ENCODE results near the gene WNT3.
"Not testable (repeated sequence)": the region's sequence is repeated elsewhere in the genome, so short reads cannot be mapped to it uniquely, and the experiment has no call there.

DNA sequence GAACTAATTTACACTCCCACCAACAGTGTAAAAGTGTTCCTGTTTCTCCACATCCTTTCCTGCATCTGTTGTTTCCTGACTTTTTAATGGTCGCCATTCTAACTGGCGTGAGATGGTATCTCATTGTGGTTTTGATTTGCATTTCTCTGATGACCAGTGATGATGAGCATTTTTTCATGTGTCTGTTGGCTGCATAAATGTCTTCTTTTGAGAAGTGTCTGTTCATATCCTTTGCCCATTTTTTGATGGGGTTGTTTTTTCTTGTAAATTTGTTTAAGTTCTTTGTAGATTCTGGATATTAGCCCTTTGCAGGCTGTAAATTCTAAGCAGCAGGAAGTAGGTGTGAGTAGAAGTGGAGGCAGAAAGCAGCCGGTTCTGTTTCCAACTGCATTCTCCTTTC lies 22.1 kb upstream of the WNT3 start:
- TF ChIP-seq, protein P1, sequence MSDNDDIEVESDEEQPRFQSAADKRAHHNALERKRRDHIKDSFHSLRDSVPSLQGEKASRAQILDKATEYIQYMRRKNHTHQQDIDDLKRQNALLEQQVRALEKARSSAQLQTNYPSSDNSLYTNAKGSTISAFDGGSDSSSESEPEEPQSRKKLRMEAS (IDR thresholded peaks at IDR 0.05) = not testable (repeated sequence)
- TF ChIP-seq, protein P2, sequence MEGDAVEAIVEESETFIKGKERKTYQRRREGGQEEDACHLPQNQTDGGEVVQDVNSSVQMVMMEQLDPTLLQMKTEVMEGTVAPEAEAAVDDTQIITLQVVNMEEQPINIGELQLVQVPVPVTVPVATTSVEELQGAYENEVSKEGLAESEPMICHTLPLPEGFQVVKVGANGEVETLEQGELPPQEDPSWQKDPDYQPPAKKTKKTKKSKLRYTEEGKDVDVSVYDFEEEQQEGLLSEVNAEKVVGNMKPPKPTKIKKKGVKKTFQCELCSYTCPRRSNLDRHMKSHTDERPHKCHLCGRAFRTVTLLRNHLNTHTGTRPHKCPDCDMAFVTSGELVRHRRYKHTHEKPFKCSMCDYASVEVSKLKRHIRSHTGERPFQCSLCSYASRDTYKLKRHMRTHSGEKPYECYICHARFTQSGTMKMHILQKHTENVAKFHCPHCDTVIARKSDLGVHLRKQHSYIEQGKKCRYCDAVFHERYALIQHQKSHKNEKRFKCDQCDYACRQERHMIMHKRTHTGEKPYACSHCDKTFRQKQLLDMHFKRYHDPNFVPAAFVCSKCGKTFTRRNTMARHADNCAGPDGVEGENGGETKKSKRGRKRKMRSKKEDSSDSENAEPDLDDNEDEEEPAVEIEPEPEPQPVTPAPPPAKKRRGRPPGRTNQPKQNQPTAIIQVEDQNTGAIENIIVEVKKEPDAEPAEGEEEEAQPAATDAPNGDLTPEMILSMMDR (IDR thresholded peaks at IDR 0.05 in 2 of 3, conservative IDR thresholded peaks at IDR 0.05 in 1 of 3; ENCODE audit: borderline replicate concordance in 1 of 3, insufficient read depth in 1 of 3, low read depth in 2 of 3, low read length in 2 of 3) = not testable (repeated sequence)
- not testable (repeated sequence) for TF ChIP-seq CEBPB (IDR thresholded peaks at IDR 0.05; ENCODE audit: low read depth); RAD21 (IDR thresholded peaks at IDR 0.05; ENCODE audit: low read depth); EZH2phosphoT487 (IDR thresholded peaks at IDR 0.05; ENCODE audit: borderline replicate concordance); POLR2AphosphoS5 (IDR thresholded peaks at IDR 0.05; ENCODE audit: low read depth, low read length); JUND (IDR thresholded peaks at IDR 0.05); EZH2 (IDR thresholded peaks at IDR 0.05); YY1 (IDR thresholded peaks at IDR 0.05; ENCODE audit: extremely low read depth, insufficient replicate concordance, low read depth, low read length); ELF1 (IDR thresholded peaks at IDR 0.05; ENCODE audit: borderline replicate concordance, low read depth)
- TF ChIP-seq, protein P3, sequence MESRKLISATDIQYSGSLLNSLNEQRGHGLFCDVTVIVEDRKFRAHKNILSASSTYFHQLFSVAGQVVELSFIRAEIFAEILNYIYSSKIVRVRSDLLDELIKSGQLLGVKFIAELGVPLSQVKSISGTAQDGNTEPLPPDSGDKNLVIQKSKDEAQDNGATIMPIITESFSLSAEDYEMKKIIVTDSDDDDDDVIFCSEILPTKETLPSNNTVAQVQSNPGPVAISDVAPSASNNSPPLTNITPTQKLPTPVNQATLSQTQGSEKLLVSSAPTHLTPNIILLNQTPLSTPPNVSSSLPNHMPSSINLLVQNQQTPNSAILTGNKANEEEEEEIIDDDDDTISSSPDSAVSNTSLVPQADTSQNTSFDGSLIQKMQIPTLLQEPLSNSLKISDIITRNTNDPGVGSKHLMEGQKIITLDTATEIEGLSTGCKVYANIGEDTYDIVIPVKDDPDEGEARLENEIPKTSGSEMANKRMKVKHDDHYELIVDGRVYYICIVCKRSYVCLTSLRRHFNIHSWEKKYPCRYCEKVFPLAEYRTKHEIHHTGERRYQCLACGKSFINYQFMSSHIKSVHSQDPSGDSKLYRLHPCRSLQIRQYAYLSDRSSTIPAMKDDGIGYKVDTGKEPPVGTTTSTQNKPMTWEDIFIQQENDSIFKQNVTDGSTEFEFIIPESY (IDR thresholded peaks at IDR 0.05; ENCODE audit: extremely low read depth, insufficient replicate concordance, low read length) = not testable (repeated sequence)
- TF ChIP-seq, protein P4, sequence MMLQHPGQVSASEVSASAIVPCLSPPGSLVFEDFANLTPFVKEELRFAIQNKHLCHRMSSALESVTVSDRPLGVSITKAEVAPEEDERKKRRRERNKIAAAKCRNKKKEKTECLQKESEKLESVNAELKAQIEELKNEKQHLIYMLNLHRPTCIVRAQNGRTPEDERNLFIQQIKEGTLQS (IDR thresholded peaks at IDR 0.05) = not testable (repeated sequence)

All from HCT116 (cell line).